ENCODE measurements around the gene HUWE1. TPM values are rescaled to one million over a fixed set of nuclear protein-coding genes. Genes with fewer than 3 reads are reported as not detected.

Gene HUWE1
- total RNA-seq, 1 experiment from 2014 or later, result 536 TPM

GRCh38 chrX:53584891-53585290 is 101.6 kb downstream of the HUWE1 start:
- no TSS peak for BruUV-seq (replicated peaks)
- POLR2A ChIA-PET (ENCODE audit: unreplicated experiment), result no interaction called here
- Histone ChIP-seq H3K36me3 (ENCODE audit: low read depth) (no peaks in the 10 kb centered on the region; the same call in 1 of the 2 replicates), H3K9me2 (ENCODE audit: insufficient read depth) (no peaks in the 10 kb centered on the region), H2AFZ (no peak overlapping the region), H3K9me3 (ENCODE audit: insufficient read depth, low read depth) (no peaks in the 10 kb centered on the region), H3F3A (ENCODE audit: insufficient read depth, low read depth) (no peaks in the 10 kb centered on the region), H3K4me2 (no peak overlapping the region), H4K20me1 (ENCODE audit: insufficient read depth) (no peaks in the 10 kb centered on the region), H3K4me1 (replicated peaks; ENCODE audit: insufficient read depth) (no peaks in the 10 kb centered on the region), H3K4me3 (no peak overlapping the region), H3K27ac (no peak overlapping the region), H3K27me3 (ENCODE audit: insufficient read depth, low read depth) (no peaks in the 10 kb centered on the region), H3K79me2 (ENCODE audit: low read depth) (no peaks in the 10 kb centered on the region)
- TF ChIP-seq CTCF (conservative IDR thresholded peaks at IDR 0.05) (no peak), EZH2 (IDR thresholded peaks at IDR 0.05; ENCODE audit: low read depth) (no peak)
- DNase-seq, result no peak
- intact Hi-C loops (cut with micrococcal nuclease; ENCODE audit: unreplicated experiment), result no loop called here
- CTCF ChIA-PET, result no interaction called here

GRCh38 chrX:53583571-53583970 is 102.9 kb downstream of the HUWE1 start:
- Histone ChIP-seq H3K4me1 (replicated peaks; ENCODE audit: insufficient read depth) (no peaks in the 10 kb centered on the region), H3K4me2 (no peak overlapping the region), H3K9me2 (ENCODE audit: insufficient read depth) (no peaks in the 10 kb centered on the region), H4K20me1 (ENCODE audit: insufficient read depth) (no peaks in the 10 kb centered on the region), H3K4me3 (no peak overlapping the region), H3K79me2 (ENCODE audit: low read depth) (no peaks in the 10 kb centered on the region), H3F3A (ENCODE audit: insufficient read depth, low read depth) (no peaks in the 10 kb centered on the region), H3K9me3 (ENCODE audit: insufficient read depth, low read depth) (no peaks in the 10 kb centered on the region), H2AFZ (no peak overlapping the region), H3K27ac (no peak overlapping the region), H3K36me3 (ENCODE audit: low read depth) (no peaks in the 10 kb centered on the region; the same call in 1 of the 2 replicates), H3K27me3 (ENCODE audit: insufficient read depth, low read depth) (no peaks in the 10 kb centered on the region)
- no peak for TF ChIP-seq CTCF (conservative IDR thresholded peaks at IDR 0.05)
- TF ChIP-seq EZH2 (IDR thresholded peaks at IDR 0.05; ENCODE audit: low read depth), result no peak
- intact Hi-C loops (cut with micrococcal nuclease; ENCODE audit: unreplicated experiment), result no loop called here
- BruUV-seq (replicated peaks), result no TSS peak
- ChIA-PET CTCF (no interaction called here), POLR2A (ENCODE audit: unreplicated experiment) (no interaction called here)
- no peak for DNase-seq

DNA sequence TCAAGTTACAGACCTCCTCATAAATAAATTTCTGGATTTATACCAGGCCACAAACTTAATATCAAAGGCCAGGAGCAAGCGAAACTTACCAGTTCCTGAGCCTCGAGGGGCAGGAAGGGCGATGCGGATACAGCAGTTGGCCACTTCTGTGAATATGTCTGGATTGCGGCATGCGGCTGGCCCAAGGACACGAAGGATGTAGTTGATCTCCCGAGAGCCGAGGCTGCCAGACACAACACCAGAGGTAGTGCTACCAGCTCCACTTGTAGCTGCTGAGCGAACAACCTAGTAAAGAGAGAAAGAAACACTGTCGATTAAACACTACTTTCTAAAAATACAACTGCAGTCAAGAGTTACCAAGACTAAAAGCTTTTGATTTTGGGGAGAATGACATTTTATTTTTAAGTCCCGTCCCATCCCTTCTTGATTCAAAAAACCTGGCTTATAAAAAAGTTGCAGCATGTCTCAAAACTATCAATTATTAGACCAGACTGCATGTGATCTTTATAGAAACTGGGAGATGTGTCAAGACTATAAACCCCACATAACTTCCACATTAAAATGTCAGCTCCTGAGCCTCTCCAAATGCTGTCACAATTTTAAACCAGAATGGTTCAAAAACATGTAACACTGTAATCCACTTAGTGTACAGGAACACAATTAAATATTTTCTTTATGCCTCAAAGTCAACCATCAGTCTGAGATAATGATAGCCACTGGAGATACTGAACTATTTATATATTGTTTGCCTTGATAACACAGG is 105.6 kb downstream of the HUWE1 start:
- POLR2A ChIA-PET (ENCODE audit: unreplicated experiment), result no interaction called here
- intact Hi-C loops (cut with micrococcal nuclease; ENCODE audit: unreplicated experiment), result no loop called here
- Histone ChIP-seq H3K4me3 (no peak overlapping the region), H3K4me1 (replicated peaks; ENCODE audit: insufficient read depth) (no peaks in the 10 kb centered on the region), H2AFZ (no peak overlapping the region), H3K79me2 (ENCODE audit: low read depth) (no peaks in the 10 kb centered on the region), H4K20me1 (ENCODE audit: insufficient read depth) (no peaks in the 10 kb centered on the region), H3K4me2 (no peak overlapping the region), H3K36me3 (ENCODE audit: low read depth) (no peaks in the 10 kb centered on the region), H3K9me3 (ENCODE audit: insufficient read depth, low read depth) (no peaks in the 10 kb centered on the region), H3K27me3 (ENCODE audit: insufficient read depth, low read depth) (no peaks in the 10 kb centered on the region), H3K9me2 (ENCODE audit: insufficient read depth) (no peaks in the 10 kb centered on the region), H3F3A (ENCODE audit: insufficient read depth, low read depth) (no peaks in the 10 kb centered on the region), H3K27ac (no peak overlapping the region)
- no TSS peak for BruUV-seq (replicated peaks)
- TF ChIP-seq EZH2 (IDR thresholded peaks at IDR 0.05; ENCODE audit: low read depth), result no peak
- TF ChIP-seq CTCF (conservative IDR thresholded peaks at IDR 0.05), result no peak
- CTCF ChIA-PET, result no interaction called here
- DNase-seq, result no peak

Measured in PC-9 (cell line).